HG03060 (cell line): Measurements from ENCODE around the gene PRR5L.

Source experiments
- ATAC-seq: cut with Tn5 transposase; IDR thresholded peaks from one replicate; pipeline ENCODE4 v1.9.1; 2021; ENCODE audit warnings: low read depth, moderate number of reproducible peaks; ENCODE audit not compliant: unreplicated experiment

PRR5L gene, protein sequence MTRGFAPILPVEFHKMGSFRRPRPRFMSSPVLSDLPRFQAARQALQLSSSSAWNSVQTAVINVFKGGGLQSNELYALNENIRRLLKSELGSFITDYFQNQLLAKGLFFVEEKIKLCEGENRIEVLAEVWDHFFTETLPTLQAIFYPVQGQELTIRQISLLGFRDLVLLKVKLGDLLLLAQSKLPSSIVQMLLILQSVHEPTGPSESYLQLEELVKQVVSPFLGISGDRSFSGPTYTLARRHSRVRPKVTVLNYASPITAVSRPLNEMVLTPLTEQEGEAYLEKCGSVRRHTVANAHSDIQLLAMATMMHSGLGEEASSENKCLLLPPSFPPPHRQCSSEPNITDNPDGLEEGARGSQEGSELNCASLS

DNA sequence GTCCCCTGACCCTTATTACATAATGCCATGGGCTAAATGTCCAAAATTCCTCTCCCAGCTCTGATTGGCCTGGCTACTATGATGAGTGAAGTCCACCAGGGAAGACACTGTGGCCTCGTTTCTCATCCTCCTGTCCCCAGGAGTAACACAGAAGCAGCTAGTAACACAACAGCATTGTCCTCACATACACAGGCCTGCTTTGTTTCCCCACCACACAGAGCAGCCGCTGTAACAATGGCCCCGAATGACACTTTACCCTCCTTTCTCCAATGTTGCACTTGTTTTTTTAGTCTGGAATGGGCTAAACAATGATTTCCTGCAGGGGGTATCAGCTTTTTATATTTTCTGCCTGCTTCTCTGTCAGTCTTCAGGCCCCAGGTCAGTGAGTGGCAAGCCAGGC lies at the start of gene PRR5L:
TSS of gene PRR5L (plus strand) at position 363 of the 400 bp plus-strand sequence. CDS start 104,834 bp downstream, outside the sequence.
- no peak for ATAC-seq

DNA sequence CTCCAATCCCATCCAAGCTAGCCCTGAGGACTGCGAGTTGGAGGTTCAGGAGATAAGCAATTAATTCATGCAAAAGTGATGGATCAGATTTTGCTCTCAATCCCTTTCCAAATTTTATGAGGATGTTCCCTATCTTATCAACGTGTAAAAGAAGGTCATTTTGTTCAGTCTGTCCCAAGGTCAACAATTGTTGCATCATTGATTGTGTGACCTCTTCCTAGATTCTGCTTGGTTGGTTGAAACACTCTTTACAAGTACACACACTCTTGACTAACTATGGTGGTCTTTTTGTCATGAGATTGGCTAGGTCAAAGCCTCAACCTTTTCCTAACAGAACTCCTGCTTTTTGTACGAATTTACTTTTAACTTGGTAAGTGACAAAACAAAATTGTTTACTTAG lies 48.6 kb upstream of the PRR5L start:
- ATAC-seq = no peak

DNA sequence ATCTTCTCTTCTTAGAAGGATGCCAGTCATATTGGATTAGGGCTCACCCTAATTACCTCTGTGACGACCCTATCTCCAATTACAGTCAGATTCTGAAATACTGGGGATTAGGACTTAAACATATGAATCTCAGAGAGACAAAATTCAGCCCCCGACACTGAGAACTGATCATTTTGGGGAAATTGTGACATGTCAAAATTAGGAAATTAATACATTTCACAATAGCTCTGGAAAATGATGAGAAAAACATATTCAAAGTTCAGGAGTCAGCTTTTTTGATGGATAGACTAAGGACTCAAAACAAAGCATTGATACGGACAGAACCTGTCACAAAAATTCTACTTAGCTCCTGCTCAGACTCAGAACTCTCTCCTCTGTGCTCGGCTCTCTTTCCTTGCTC lies 47.7 kb upstream of the PRR5L start:
- no peak for ATAC-seq

DNA sequence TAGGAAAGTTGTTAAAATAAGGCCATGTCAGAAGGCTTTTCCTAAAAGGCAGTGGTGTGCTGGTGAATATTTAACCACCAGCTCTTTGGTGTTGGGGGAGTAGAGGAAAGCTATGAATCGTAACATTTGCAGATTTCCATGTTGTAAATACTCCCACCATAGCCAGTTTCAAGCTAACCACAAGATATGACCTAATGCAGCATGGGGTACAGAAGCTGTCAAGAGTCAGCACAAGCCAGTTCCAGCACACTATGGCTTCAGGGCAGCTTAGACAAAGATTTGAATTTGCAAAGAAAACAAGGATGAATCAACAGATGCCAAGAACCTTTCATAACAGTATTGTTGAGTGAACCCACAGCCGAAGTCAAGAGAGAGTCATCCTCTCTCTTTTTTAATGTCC lies 46.8 kb upstream of the PRR5L start:
- ATAC-seq = no peak

DNA sequence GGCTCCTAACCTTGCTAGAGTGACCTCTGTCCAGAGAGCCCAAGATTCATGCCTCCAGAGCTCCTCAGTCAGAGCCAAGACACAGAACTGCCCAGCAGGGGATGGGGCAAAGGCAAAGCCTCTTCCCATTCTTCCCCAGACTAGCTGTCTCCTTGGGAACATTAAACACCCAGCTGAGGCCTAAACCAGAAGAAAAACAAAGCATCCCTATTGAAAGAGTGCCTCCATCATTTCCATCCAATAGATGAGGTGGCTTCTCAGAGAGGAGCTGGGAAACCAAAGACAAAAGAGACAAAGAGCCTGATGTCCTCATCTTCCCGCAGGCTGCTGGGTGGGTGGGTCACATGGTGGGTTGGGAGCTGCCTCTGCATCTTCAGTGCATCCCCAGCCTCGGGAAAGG lies 44.3 kb upstream of the PRR5L start:
- ATAC-seq = no peak

DNA sequence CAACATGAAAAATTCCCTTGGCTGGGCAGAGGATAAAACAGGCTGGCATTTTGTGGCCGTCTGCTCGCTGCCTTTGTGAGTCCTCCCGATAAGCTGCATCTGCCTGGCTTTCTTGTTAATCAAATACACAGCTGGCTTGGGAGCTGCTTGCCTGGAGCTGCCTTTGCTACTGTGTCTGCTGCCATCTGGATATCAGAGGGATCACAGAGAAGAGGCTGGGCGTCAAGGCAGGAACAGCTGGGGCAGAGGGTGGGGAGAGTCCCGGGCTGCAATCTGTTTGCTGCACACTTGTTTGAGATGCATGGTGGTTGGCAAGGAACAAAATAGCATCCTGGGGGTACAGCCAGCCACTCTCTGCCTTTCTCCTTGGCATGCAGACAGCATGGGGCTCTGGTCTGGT lies 42.9 kb upstream of the PRR5L start:
- no peak for ATAC-seq

DNA sequence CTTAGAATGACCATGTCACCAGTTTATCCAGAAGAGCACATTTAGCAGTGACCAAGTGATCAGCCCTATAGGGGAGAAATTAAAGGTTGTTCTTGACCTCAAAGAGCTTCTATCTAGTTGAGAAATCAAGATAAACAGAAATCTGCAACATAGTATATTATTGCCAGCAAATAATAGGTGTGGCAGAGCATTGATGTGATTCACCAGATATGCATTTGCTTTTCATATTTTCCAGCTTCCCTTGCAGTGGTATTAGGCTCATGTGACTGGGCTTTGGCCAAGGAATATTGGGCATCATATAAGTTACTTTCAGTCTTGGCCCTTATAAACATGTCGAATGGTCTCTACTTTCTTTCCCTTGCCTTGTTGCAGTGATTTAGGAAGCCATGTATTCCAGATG lies 41.4 kb upstream of the PRR5L start:
- ATAC-seq = no peak

DNA sequence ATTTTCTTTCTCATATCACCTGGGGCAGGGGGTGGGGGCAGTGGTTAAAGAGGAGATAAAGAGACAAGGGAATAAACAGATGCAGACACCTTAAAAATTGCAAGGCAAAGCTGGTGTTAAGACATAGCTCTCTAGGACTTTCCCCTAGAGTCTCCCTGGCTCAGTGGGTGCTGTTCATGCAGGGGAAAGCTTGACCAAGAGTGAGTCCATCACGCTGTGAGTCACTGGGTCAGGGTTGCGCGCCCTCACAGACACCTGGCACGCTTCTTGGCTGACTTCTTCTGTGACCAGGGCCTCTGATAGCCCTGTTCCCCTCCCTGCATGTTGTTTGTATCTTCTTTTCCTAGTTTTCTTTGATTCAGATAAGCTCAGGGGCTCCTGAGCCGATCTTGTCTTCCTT lies 38.7 kb upstream of the PRR5L start:
- no peak for ATAC-seq

DNA sequence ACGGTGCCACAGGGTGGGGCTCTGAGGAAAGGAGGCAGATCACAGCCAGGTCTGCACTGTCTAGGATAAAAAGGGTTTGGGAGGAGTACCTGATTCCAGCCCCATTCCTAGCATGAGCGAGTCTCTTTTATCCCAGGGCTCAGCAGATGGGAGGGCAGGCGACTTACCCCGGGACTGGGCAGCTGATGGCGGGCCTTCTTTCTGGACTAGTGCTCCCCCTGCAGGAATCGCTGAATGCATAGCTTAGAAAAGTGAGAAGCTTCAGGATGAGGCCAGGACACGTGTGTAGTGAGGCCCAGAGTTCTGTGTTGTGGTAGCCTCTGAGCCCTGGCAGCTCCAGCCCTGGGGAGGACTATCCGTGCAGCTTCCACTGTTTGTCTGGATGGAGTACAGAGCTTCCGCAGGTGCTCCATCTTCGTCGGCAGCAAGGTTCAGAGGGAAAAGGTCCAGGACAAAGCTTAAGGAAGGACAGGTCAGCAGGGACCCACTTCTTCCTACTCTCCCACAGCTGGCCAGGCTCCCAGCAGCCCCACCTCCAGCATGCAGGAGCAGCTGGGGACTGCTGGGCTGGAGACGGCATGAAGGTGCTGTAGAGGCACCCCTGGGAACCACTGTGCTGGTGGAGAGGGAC lies 37.2 kb upstream of the PRR5L start:
- no peak for ATAC-seq

DNA sequence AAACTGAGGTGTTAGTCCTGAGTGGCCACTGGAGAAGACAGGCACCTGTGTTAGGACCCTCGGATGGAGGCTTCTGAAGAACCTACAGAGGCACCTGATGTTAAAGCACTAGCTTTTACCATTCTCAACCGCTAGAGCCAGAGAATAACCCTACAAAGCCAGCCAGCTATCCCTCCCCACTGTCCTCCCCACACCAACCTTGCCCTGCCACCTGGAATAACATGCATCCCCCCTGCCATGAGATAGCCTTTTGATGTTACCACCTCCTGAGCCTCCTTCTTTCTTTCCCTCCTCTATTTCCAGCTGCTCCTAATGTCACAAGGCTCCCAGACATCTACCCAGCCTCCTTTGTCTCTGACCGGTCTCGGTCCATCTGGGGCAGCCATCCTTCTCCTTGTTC lies 35.0 kb upstream of the PRR5L start:
- no peak for ATAC-seq

DNA sequence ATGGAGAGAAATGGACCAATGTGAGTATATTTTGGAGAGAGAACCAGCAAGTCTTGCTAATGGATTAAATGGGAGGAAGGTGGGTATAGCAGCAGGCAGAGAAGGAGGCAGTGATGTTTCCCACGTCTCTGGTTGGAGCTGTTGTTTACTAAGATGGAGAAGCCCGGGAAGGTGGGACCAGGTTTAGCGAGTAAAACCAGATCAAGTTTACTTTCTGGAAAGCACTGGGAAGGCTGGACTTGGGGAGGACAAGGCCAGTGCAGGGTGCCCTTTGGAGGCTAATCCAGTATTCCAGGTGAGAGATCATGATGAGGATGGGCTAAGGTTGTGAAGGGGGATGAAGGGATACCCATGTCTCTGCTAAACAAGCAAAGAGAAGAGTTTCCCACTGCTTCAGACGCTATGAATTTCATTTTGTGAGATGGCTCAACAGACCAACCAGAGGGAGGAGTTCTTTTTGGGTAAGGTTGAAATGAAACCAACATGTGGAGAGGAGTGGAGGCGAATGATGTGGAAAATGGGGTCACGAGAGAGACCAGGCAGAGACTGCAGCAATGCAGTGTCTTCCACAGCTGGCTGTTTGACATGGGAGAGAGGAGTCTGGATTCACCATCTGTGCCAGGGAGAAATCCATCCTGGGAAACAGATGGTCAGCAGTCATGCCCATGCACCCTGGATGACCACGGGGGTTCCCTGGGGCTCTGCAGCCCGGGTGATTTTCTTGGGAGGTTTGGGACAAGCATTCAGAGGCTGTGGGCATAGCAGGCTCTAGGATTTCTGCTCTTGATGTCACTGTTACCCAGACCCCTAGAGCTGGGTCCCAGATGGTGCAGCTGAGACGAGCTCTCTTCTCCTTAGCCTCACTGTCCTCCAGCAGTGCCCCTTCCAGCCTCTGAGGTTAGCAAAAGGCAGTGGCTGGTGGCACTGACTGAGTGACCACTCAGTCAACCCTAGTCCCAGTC lies 31.8 kb upstream of the PRR5L start:
- ATAC-seq = no peak

DNA sequence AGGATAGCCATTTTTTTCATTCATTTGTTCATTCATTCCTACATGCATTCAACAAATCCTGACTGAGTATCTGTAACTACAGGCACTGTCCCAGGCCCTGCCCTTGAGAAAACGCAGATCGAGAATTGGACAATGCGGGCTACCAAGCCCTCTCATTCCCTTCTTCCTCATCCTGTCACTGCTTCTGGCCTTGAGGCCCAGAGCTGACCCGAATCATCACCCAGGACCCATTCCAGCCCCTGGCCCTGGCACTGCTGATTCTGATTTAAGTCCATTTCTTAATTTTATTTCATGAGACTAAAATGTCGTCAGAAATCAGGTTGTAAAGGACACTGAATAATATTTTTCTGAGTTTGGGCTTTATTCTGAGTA lies 31.1 kb upstream of the PRR5L start:
- ATAC-seq = no peak

DNA sequence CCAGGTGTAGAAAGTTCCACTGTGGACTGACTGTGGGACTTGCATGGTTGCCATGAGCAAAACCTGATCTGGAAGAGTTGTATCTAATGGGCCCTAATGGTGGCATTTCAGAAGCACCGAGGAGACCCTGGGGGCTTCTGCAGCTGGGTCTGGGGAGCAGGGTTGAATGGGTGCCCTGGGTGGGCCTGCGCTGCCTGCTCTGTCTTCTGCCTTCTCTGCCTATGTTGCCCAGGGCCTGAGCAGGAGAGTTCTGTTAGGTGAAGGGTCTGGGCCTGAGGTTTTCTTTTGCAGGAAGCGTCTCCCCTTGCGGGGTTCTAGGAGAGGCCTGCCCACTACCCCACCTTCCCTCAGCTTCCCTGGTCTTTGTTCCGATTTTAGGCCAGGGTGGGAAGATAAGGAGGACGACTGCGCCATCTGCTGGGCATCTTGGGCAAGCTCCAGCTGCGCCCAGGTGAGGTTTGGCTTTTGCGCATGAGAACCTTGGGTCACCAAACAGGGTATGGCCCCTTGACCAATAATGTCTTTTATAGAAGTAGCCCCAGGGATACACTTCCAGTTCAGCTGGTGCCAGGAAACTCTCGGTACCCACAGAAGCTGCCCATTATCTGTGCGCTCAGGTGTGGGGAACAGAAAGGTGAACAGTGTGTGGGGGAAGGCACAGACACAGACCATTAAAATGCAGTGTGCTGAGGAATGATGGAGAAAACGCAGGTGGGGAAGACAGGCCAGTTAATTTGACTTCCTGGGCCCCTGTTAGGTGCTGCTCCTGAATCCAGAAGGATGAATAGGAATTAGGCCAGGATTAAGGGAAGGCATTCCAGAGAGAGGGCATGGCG lies 30.1 kb upstream of the PRR5L start:
- ATAC-seq = no peak

DNA sequence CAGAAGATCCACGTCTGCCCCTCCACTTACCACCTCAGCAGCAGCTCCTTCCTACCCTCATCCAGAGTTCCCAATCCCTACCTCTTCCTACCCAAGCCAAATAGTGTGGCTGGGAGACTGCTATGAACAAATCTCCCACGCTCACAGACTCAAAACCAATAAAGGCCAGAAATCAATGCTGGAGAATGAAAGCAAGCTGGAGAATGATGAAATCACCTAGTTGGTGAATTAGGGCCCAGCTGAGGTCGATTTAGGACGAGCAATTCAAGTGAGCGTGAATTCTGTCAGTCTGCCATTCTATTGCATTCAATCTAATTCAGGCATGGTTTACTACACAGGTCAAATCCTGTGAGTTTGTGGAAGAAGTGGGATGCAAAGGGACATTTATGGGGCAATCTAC lies 29.3 kb upstream of the PRR5L start:
- ATAC-seq = no peak

DNA sequence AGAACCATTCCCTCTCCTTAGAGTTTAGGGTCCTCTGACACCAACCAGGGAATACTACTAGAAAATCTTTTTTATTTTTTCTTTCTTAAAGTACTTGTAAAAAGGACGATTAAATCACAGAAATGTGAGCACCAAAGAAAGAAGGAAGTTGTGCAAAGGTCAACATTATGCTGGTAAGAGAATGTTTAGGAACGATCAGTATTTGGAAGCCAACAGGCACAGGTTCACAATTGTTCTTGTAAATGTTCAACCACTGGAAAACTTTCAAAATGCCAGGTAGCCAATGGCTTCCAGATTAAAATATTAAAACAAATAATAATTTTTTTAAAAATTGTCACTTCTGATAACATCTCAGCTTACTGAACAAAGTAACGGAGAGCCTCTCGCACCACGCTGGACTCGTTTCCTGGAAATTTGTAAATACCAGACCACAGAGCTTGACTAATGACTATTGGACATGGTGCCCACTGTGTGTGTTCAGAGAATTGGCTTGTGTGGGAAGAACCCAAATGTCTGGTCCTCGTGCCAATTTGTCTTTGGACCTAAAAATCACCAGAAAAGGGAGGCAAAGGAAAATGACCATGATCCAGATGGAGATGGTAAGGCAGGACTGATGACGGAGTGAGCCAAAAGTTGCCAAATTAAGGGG lies 27.6 kb upstream of the PRR5L start:
- no peak for ATAC-seq

DNA sequence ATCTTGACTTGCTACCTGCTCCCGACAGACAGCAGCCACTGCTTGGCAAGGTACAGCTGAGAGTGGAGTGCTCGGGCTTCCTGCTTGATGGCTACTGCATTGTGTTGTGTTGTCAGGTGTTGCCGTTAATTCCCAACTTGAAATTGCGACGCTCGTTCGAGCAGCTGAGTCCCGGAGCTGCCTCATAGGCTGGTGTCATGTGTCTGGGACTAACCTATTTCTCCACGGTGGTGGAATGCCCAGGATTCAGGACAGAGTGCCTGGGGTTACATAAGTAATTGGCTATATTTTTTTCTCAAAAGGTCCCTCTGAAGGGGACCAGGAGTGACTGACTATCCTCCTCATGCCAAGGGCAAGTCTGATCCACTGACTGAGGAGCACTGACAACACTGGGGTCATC lies 25.4 kb upstream of the PRR5L start:
- no peak for ATAC-seq

DNA sequence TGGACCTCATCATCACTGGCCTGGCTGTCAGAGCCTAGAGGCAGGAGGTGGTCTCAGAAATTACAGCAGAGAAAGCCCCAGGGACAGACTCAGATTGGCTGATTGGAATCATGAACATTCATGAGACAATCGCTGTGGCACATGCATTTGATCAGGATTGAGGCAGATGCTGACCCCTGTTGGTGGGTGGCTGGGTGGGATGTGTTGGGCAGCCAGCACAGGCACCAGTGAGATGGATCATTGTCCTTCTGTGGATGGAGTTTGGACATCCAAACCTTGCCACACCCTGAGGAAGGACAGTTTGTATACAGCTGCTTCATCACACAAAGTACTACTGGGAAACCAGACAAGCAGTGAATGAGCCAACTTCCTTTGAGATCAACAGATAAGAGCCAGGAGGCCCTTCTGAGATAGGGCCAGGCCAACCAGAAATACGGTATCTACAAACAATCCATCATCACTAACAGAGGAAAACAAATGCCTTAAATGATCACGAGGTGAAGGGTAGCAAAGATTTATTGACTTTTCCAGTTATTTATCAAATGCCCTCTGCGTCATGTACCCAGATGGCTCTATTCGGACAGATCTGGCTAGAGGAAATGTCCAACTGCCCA lies 24.2 kb upstream of the PRR5L start:
- no peak for ATAC-seq

DNA sequence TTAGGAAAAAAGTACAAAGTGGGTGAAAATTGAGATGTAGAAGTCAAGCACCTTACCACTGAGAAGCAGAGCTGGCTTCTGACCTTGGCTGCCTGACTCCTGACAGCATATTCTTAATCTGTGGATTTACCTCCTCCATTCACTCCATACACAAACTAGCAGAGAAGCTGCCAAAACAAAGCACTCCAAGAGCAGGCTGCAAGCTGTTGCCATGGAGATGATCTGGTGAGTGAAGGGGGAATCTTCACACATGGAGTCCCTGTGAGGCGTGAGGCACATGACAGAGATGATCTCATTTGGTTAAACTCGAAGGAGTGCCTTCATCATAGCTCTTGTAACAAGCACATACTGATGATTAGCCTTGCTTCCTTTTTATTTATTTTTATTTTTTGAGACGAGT lies 23.0 kb upstream of the PRR5L start:
- ATAC-seq = no peak

DNA sequence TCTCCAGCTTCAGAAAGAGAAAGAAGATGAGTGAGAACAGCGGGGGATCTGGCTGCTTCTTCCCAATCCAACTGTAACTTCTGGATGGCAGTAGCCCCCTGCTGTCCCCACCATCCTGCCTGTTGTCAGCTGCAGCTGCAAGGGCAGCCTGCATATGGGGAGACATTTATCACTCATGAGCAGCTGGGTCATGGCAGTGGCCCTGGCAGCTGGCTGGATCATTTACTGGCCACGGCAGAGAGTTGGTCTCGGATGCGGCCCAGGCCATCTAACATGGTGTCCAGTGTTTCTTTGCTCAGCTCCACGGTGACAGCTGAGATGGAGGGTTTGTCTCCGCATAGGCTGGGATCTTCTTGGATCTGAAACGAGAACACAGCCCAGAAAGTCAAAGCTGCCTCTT lies 21.7 kb upstream of the PRR5L start:
- ATAC-seq = no peak
